ENCODE measurements around the gene GLIS1. TPM values are rescaled to one million over a fixed set of nuclear protein-coding genes. Genes with fewer than 3 reads are reported as not detected.

The GLIS1 gene
- polyA plus RNA-seq, 3 donors = 0.22 to 3.7 (median 0.56) TPM

DNA sequence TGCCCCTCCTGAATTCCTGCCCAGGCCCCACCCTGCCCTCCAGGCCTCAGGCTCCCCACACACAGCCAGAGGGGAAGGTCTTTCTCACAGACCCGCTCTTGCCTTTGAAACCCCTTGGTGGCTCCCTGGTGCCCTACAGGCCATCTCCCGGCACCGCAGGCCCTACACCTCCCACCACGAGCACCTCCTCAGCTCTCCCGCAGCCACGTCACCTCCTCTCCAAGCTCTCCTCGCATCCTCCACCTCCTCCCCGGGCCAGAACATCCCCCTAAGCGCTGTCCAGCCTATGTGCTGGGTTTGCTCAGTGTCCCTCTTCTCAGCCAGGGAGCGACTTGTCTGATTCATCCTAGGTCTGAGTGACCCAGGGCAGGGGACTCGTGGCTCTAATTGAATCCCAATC is 213.4 kb downstream of the GLIS1 start:
- WGBS, 3 donors = 78 to 85% (median 82%) methylated on average over 11 of the region's 11 CpGs
- no peak overlapping the region for H3K27ac ChIP-seq (ENCODE audit: low read depth, low read length)

GRCh38 chr1:53524428-53525375 is 214.3 kb downstream of the GLIS1 start:
- WGBS, 3 donors = 64 to 73% (median 73%) methylated on average over 35 of the region's 35 CpGs
- no peak overlapping the region for H3K27ac ChIP-seq (ENCODE audit: low read depth, low read length)

DNA sequence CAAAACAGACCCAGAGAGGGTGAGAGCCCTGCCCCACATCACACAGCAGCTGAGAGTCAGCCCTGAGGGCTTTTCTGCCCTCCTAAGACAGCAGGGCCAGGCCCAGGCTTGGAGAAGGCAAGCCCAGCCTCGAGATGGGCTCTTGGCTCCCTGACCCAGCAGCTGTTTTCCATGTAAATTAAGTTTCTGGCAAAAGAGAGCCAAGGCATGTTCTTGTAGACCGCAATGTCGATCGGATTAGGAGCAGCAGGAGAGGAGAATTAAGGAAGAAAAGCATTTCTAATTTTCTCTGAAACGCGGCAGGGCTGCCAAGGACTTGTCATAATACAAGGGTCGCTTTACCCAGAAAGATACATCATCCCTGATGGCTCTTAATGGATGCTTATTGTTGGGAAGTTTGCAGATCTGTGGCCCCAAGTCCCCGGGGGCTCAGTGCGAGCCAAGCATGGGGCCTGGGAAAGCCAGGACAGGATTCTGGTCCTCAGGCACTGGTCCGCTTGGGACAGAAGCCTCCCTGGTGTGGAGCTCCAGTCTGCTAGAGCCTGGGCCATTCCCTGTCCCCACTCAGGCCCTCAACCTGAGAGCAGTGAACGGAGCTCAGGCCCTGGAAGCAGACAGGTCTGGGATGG is 216.9 kb downstream of the GLIS1 start:
- WGBS, 3 donors = 59 to 69% (median 65%) methylated on average over 11 of the region's 11 CpGs

GRCh38 chr1:53520481-53520880 is 218.5 kb downstream of the GLIS1 start:
- H3K27ac ChIP-seq (ENCODE audit: low read depth, low read length) = no peak overlapping the region
- WGBS, 3 donors = 94% methylated on average over 13 of the region's 13 CpGs

More for the DNA sequence above, 216.9 kb downstream of the GLIS1 start:
- no peak overlapping the region for H3K27ac ChIP-seq (ENCODE audit: low read depth, low read length)

- 37 to 64% (median 50%) methylated on average over 8 of the region's 8 CpGs for WGBS, 3 donors
- H3K27ac ChIP-seq (ENCODE audit: low read depth, low read length) = no peak overlapping the region
These were observed 219.5 kb downstream of the GLIS1 start for GRCh38 chr1:53519421-53519820.

DNA sequence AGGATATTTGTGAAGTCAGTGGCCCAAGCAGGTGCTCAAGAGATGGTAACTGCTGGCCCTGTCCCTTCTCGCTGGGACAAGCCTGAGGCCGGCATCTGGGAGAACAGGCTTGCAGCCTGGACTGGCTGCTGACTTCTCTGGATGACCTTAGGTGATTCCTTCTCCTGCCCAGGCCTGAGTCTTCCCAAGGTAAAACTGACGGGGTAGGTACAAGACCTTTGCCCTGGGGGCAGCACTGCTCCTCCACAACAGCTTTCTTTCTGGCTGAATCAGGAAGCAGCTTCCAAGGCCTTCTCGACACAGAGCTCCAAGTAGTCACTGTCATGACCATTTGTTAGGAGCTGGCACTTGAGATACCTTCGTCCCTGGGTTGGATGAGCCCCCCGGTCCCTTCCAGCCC is 220.2 kb downstream of the GLIS1 start:
- WGBS, 3 donors = 86 to 92% (median 91%) methylated on average over 6 of the region's 6 CpGs
- no peak overlapping the region for H3K27ac ChIP-seq (ENCODE audit: low read depth, low read length)

- no peak overlapping the region for H3K27ac ChIP-seq (ENCODE audit: low read depth, low read length)
- 73 to 87% (median 84%) methylated on average over 17 to 19 of the region's 19 CpGs for WGBS, 3 donors
These were observed 221.1 kb downstream of the GLIS1 start for GRCh38 chr1:53517821-53518352.

- WGBS, 3 donors = 94 to 96% (median 96%) methylated on average over 7 of the region's 7 CpGs
These were observed 221.9 kb downstream of the GLIS1 start for GRCh38 chr1:53517109-53517508.

GRCh38 chr1:53516181-53516580 is 222.8 kb downstream of the GLIS1 start:
- 96 to 97% (median 96%) methylated on average over 7 of the region's 7 CpGs for WGBS, 3 donors
- no peak overlapping the region for H3K27ac ChIP-seq (ENCODE audit: low read depth, low read length)

More at GRCh38 chr1:53517109-53517508, 221.9 kb downstream of the GLIS1 start:
- H3K27ac ChIP-seq (ENCODE audit: low read depth, low read length) = no peak overlapping the region

DNA sequence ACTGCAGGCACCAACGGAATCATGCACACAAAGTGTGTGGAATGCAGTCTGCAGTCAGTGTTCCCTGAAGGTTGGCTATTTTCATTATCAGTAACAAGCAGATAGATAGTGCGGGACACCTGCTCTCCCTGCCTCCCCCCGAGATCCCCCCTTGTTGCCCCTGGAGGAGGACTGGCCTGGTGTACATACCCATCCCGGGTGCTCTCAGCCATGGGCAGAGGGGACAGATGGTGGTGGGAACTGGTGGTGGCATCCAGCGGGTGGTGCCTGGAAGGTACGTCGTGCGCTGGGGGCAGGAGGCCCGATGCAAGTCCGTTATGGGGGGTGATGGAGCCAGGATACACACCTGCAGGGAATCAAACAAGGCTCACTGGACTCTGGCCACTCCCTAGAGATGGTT is 224.5 kb downstream of the GLIS1 start:
- no peak overlapping the region for H3K27ac ChIP-seq (ENCODE audit: low read depth, low read length)
- 82 to 90% (median 86%) methylated on average over 10 of the region's 10 CpGs for WGBS, 3 donors

- H3K27ac ChIP-seq (ENCODE audit: low read depth, low read length) = no peak overlapping the region
- WGBS, 3 donors = 92 to 97% (median 93%) methylated on average over 7 of the region's 7 CpGs
These were observed 225.1 kb downstream of the GLIS1 start for GRCh38 chr1:53513846-53514245.

GRCh38 chr1:53512807-53513755 is 225.9 kb downstream of the GLIS1 start:
- no peak overlapping the region for H3K27ac ChIP-seq (ENCODE audit: low read depth, low read length)
- 80 to 87% (median 81%) methylated on average over 21 to 22 of the region's 22 CpGs for WGBS, 3 donors

- WGBS, 3 donors = 55 to 63% (median 62%) methylated on average over 19 of the region's 19 CpGs
These were observed 226.8 kb downstream of the GLIS1 start for GRCh38 chr1:53511933-53512806.

GRCh38 chr1:53511323-53511932 is 227.5 kb downstream of the GLIS1 start:
- WGBS, 3 donors = 81 to 86% (median 83%) methylated on average over 13 of the region's 13 CpGs
- H3K27ac ChIP-seq (ENCODE audit: low read depth, low read length) = no peak overlapping the region

More at GRCh38 chr1:53511933-53512806, 226.8 kb downstream of the GLIS1 start:
- no peak overlapping the region for H3K27ac ChIP-seq (ENCODE audit: low read depth, low read length)

- no peak overlapping the region for H3K27ac ChIP-seq (ENCODE audit: low read depth, low read length)
- 90 to 97% (median 91%) methylated on average over 7 of the region's 7 CpGs for WGBS, 3 donors
These were observed 228.7 kb downstream of the GLIS1 start for GRCh38 chr1:53510215-53510614.

- 86 to 89% (median 89%) methylated on average over 11 to 13 of the region's 13 CpGs for WGBS, 3 donors
These were observed 229.2 kb downstream of the GLIS1 start for GRCh38 chr1:53509775-53510174.

More at GRCh38 chr1:53509775-53510174, 229.2 kb downstream of the GLIS1 start:
- no peak overlapping the region for H3K27ac ChIP-seq (ENCODE audit: low read depth, low read length)
